ENCODE results near the gene FITM1.
A peak's percentile ranks its signal among the peaks of the same experiment; 100 is the strongest.

The FITM1 gene

DNA sequence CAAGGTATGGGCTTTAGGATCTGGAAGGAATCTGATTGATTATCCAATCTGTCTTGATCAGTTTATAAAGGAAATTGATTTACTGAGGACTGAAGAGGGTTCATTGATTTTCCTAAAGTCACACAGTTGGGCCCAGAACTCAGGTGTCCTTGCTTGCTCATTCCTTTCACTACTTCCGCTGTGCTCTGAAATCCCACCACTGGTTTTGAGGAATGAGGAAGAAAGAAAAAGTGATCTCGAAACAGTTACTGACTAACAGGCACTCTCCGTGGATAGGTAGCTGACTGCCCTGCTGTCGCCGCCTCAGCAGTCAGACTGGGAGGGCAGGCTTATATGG lies at the start of gene FITM1:
FITM1 (plus strand) TSS at position 280 of the 337 bp plus-strand sequence. CDS start 905 bp downstream, outside the sequence.
- no peak for DNase-seq

DNA sequence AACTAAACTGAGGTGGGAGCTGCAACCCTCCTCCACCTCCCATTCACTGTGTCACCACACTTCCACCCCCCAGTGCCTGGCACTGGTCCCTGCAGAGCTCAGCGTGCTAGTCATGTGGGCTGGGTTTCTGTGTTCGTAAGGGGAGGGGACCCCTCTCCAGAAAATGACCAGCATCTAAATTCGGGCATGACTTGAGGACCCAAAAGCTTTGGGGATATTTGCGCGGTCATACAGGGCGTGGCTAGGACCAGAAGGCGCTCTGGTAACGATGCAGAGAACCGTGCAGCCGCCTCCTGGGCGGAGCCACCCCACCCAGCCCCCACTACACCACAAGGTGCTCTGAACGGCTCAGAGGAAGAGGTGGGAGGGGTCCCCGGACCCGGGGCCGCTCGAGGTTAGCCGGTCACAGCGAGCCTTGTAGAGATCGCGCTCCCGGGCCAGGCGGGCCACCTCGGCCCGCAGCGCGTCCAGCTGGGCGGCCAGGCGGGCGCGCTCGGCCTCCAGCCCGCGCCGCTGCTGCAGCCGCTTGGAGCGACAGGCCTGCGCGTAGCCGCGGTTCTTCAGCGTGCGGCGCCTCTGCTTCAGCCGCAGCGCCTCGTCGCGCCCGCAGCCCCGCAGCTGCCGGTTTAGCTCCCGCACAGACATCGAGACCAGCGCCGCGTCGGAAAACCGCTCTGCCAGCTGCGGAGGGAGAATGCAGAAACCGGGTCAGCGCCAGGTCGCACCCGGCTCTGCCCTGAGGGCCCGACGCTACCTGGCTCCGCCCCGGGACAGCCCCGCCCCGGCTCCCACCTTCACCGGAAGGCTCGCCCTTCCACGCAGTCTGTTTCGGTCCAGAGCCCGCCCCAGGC lies 49.3 kb upstream of the FITM1 start:
- DNase-seq, result peak; percentile 61 to 75

DNA sequence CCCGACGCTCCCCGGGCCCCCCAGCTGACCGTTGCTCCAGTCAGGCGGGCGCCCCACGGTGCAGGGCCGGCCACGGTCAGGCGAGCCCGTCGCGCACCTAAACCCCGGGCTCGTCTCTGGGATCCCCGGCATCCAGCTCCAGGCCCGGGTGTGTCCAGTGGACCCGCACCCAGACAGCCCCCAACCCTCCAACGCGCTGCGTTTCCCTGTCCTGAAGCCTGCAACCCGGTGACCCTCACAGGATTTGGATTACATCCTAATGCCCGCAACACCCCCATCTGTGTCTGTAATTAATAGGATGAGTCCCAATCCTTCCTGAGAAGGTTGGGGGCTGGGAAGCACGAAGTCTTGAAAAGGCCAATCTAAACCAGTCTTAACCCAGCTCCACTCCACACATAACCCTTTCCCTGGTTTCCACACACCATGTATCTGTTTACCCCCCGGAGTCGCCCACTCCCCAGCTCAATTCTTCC lies 48.7 kb upstream of the FITM1 start:
- DNase-seq, result no peak

DNA sequence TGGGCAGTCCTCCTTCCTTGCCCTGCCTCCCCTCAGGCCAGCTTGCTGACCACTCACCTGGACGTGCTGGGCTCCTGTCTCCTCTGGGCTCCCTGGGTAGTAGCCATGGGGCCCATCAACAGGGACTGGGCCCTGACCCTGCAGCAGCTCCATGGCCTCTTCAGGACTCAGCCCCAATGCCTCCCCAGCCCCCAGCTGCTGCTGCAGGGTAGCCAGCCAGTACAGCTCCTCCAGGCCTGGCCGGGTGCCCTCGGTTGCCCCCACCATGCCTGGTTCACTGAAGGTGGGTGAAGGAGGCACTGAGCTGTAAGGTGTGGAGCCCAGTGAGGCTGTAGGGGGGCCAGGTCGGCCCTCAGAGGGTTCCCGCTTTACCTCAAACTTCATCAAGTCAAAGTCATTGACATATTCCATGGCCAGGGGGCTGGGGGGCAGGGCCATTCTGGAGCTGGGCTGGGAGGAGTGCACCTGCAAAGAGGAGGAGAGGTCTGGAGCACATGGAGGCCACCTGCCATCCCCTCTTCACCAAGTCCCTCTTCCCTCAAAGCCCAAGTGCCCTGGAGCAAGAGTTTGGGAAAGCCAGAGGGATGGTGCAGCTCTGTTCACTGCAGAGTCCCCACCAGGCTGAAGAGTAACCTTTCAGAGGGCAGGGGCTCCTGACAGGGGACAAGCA lies 47.9 kb upstream of the FITM1 start:
- no peak for DNase-seq

- no peak for DNase-seq
Measured at GRCh38 chr14:24083462-24083861, 47.0 kb upstream of the FITM1 start.

- no peak for DNase-seq
Measured at GRCh38 chr14:24084440-24084839, 46.0 kb upstream of the FITM1 start.

DNA sequence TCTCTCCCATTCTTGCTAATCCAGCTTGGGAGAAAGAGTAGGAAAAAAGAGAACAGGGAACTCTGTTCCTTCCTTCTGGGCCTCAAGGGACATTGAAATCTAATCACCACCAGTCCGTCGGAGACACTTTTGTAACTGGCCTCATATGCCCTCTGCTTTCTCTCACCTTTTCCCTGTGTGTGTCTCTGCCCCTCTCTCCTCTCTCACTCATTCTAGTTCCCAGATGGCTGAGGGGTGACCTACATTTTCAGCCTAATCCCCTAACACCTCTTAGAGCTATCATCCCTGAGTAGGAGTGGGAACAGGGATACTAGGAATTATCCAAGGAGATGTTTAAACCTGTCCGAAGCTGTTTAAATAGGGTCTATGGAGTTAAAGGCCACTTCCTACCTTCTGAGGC lies 45.2 kb upstream of the FITM1 start:
- no peak for DNase-seq

DNA sequence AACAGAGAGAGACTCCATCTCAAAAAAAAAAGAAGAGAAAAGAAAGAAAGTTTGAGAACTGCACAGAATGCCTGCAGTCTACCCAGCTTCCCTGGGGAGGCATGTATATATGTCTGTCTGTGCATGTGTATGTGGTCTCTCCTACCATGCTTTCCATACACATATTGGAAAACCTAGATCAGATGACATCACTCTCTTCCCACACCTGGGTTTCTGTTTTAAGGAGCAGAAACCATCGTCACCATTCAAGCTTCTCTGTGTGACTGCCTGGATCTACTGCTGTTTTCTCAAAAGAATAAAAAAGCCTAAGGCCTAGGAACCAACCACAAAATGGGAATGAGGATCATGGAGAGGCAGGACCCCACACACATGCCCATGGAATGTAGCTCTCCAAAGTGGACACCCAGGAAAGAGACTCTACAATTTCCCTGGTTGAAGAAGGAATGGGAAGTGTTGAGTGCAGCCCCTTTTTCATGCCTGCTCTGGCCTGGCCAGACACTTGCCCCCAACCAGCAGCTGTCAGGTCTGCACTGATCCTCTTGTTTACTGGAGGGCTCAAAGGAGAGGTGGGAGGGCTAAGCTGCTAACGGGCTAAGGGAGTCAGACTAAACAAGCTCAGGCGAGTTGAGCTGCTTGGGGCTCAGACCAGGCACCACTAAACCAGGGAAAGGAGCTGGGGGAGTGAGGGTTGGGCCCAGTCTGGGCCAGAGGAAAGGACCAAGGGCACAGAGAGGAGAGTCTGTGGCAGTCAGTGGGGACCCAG lies 44.1 kb upstream of the FITM1 start:
- DNase-seq, result no peak

GRCh38 chr14:24087004-24087403 lies 43.5 kb upstream of the FITM1 start:
- no peak for DNase-seq

DNA sequence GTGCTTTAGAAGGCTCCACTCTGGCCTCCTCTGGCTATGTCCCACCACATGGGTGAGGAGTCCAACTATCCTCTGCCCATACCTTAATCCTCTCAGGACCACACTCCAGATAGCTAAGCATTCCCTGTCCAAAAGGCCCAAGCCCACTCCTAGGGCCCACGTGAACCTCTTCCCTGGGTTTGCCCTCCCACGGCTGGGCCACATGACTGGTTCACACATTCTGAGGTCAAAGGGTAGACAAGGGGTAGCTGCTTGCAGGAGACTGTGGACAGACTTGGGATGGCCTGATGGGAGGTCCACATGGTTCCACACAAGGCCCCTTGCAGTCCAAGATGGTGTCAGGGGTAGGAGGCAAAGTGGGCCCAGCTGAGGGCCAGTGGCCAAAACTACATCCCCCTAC lies 42.4 kb upstream of the FITM1 start:
- DNase-seq, result no peak

- DNase-seq, result no peak
Measured at GRCh38 chr14:24089890-24090289, 40.6 kb upstream of the FITM1 start.

GRCh38 chr14:24092110-24092504 lies 38.4 kb upstream of the FITM1 start:
- no peak for DNase-seq

- DNase-seq, result no peak
Measured at GRCh38 chr14:24092505-24093206, 37.8 kb upstream of the FITM1 start.

DNA sequence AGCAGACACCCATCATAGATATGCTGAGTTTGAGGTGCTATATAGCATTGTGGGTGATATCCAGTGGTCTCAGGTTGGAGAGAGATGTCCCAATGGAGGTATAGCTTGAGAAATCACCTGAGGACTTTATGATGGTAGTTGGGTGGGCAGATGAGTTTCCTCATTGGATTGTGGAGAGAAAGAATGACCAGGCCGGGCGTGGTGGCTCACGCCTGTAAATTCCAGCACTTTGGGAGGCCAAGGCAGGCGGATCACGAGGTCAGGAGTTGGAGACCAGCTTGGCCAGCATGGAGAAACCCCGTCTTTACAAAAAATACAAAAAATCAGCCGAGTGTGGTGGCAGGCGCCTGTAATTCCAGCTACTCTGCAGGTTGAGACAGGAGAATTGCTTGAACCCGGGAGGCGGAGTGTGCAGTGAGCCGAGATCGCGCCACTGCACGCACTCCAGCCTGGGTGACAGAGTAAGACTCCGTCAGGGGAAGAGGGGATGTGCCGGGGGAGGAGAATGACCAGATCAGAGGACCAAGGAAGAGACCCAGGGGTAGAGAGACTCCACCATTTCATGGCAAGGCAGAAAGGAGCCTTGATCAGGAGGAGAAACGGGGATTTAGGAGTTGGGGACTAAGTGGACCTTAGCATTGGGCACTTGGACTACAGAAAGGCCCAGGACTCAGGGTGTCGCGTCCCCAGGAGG lies 37.1 kb upstream of the FITM1 start:
- no peak for DNase-seq

DNA sequence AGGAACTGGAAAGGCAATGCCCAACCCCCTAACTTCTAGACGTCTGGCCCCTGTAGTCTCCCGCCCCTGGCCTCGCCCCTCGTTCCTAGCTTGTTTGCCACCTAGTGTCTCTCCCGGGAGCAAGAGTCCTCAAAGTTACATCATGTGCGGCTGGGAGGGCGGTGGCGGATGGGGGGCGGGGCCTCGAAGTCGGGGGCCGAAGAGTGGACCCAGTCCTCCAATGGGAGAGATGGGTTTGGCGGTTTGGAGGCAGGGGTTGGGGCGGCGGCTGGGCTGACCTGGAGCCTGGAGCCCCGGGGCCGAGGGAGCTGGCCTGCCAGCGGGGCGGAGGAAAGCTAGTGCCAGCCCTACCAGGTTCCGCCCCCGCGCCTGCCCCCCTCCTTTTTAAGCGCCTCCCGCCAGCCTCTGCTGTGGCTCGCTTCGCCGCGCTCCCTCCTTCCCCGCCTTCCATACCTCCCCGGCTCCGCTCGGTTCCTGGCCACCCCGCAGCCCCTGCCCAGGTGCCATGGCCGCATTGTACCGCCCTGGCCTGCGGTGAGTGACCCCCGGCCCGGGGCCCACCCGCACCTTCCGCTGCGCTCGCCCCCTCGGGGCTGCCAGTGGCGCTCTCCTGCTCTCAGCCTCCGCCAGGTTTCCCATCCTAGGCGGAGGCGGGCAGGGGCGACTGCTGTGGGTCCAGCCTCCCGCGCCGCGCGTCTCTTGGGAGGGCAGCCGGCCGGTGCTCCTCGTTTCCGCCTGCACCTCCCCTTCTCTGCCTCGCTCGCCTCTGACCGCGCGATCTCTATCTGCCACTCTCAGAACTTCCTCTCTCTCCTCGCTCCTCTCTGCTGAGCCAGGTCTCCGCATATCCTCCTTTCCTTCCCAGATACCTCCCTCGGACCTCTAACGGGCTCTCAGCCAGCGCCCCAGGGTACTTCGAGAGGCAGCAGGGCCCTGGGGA lies 36.3 kb upstream of the FITM1 start, which contains the start of gene PCK2:
PCK2 (plus strand) TSS at position 411 of the 940 bp plus-strand sequence; CDS start at position 506, 95 bp downstream.
- DNase-seq, result peak; percentile 71

DNA sequence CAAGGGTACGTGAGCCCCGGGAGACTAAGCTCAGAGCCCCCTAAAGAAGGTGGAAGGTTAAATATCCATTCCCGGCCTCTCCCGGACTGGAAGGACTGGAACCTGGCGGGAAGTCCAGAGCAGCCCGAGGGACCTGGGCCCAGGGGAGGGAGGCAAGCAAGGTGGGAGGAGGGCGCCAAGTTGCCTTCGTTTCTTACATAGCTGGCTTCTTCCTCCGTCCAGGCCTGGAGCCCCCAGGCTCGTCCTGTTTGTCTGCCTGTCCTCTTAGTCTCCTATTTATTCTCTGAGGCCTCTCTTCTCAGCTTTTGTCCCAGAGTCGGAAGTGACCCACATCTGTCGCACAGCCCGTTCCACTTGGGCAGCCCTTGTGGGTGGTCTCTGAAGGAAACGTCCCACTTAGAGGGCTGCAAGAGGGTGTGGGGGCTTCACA lies 35.6 kb upstream of the FITM1 start:
- DNase-seq, result no peak

- no peak for DNase-seq
Measured at GRCh38 chr14:24095271-24096068, 35.0 kb upstream of the FITM1 start.

DNA sequence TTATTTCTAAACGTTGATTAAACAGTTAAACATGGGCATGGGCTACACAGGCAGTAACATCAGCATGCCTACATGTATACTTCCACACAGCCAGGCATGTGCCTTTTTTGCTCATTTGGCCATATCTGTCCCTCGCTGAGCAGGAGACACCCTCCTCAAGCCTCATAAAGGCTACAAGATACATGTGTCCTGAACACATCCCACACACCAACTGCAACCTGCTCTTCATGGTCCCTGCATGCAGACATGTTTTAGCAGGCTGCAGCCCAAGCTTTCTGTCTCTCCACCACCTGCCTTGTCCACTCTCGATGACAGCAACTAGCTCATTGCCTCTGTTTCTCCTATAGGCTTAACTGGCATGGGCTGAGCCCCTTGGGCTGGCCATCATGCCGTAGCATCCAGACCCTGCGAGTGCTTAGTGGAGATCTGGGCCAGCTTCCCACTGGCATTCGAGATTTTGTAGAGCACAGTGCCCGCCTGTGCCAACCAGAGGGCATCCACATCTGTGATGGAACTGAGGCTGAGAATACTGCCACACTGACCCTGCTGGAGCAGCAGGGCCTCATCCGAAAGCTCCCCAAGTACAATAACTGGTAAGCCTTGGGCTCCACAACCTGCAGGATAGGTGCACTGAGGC lies 33.8 kb upstream of the FITM1 start:
- DNase-seq, result no peak

DNA sequence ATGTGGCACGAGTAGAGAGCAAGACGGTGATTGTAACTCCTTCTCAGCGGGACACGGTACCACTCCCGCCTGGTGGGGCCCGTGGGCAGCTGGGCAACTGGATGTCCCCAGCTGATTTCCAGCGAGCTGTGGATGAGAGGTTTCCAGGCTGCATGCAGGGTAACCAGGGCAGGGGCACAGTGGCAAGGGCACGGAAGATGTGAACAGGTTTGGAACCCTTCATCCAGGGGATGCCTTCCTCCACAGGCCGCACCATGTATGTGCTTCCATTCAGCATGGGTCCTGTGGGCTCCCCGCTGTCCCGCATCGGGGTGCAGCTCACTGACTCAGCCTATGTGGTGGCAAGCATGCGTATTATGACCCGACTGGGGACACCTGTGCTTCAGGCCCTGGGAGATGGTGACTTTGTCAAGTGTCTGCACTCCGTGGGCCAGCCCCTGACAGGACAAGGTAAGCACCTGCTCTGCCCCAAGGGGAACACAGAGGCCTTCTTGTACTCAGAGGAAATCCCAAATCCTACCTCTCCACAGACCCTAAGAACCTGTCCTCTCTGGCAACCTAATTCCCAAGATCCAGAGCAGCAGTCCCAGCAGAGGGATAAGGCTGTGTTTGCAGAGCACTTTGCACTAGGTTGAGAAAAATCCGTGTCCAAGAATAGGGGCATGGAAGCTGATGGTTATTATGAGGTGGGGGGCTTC lies 32.1 kb upstream of the FITM1 start:
- no peak for DNase-seq

Measured in NCI-H2081 (cell line).